Fibroblast of skin of abdomen (primary cell): Measurements from ENCODE around the gene TPRKB.
"Not testable (repeated sequence)": the region's sequence is repeated elsewhere in the genome, so short reads cannot be mapped to it uniquely, and the experiment has no call there.

ENCODE experiments used
- DNase-seq: peaks from one replicate; pipeline ENCODE4 v3.0.0-alpha.2; 2013

The TPRKB gene

GRCh38 chr2:73739101-73739500, 2.0 kb upstream of the TPRKB start:
- DNase-seq, result no peak

- no peak for DNase-seq
These were observed 767 bp downstream of the TPRKB start for GRCh38 chr2:73736378-73736777.

- DNase-seq, result no peak
These were observed 6.3 kb downstream of the TPRKB start for GRCh38 chr2:73730810-73731209.

GRCh38 chr2:73728711-73729110, 8.4 kb downstream of the TPRKB start:
- DNase-seq, result no peak

- DNase-seq, result no peak
These were observed 9.1 kb downstream of the TPRKB start for GRCh38 chr2:73728043-73728442.

GRCh38 chr2:73726657-73727056, 10.5 kb downstream of the TPRKB start:
- DNase-seq, result not testable (repeated sequence)

- no peak for DNase-seq
These were observed 18.1 kb downstream of the TPRKB start for GRCh38 chr2:73718851-73719621.

- DNase-seq, result no peak
These were observed 18.7 kb downstream of the TPRKB start for GRCh38 chr2:73718421-73718820.

- DNase-seq, result not testable (repeated sequence)
These were observed 19.4 kb downstream of the TPRKB start for GRCh38 chr2:73717695-73718094.

GRCh38 chr2:73717251-73717606, 19.9 kb downstream of the TPRKB start:
- no peak for DNase-seq

- peak; percentile 61 for DNase-seq
These were observed 20.4 kb downstream of the TPRKB start for GRCh38 chr2:73716543-73717250.

- DNase-seq, result no peak
These were observed 23.1 kb downstream of the TPRKB start for GRCh38 chr2:73714091-73714490.

- DNase-seq, result no peak
These were observed 28.6 kb downstream of the TPRKB start for GRCh38 chr2:73708527-73708926.

GRCh38 chr2:73707636-73708035, 29.5 kb downstream of the TPRKB start:
- DNase-seq, result no peak

- no peak for DNase-seq
These were observed 30.1 kb downstream of the TPRKB start for GRCh38 chr2:73707058-73707457.

GRCh38 chr2:73705091-73705490, 32.1 kb downstream of the TPRKB start:
- no peak for DNase-seq

- DNase-seq, result no peak
These were observed 32.9 kb downstream of the TPRKB start for GRCh38 chr2:73704285-73704684.

GRCh38 chr2:73703675-73704074, 33.5 kb downstream of the TPRKB start:
- no peak for DNase-seq

- DNase-seq, result not testable (repeated sequence)
These were observed 34.2 kb downstream of the TPRKB start for GRCh38 chr2:73702852-73703493.

- no peak for DNase-seq
These were observed 35.0 kb downstream of the TPRKB start for GRCh38 chr2:73701968-73702665.

- not testable (repeated sequence) for DNase-seq
These were observed 35.7 kb downstream of the TPRKB start for GRCh38 chr2:73701448-73701765.

GRCh38 chr2:73700661-73701447, 36.3 kb downstream of the TPRKB start:
- no peak for DNase-seq
